ENCODE measurements around the gene GAD1.

DNA sequence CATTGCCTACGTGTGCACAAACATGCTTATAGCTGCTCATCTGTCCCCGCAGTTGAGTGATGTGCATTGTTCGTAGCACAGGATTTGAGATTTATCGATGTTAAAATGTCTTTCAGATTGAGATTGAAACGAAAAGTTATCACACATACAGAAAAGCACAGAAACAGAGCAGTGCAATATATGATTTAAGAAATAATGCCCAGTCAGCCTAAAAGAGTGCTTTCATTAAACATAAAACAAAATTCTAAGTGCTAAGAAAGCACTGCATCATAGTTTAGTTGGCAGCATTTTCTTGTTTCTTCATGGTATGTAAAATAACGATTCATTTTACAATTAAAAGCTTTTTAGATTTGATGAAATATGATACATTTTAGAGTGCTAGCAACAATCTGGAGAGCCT, 80.4 kb downstream of the GAD1 start:
- no peak for TF ChIP-seq EZH2 (optimal IDR thresholded peaks at IDR 0.05; ENCODE audit: low read depth, low read length)
- TF ChIP-seq, protein P1, sequence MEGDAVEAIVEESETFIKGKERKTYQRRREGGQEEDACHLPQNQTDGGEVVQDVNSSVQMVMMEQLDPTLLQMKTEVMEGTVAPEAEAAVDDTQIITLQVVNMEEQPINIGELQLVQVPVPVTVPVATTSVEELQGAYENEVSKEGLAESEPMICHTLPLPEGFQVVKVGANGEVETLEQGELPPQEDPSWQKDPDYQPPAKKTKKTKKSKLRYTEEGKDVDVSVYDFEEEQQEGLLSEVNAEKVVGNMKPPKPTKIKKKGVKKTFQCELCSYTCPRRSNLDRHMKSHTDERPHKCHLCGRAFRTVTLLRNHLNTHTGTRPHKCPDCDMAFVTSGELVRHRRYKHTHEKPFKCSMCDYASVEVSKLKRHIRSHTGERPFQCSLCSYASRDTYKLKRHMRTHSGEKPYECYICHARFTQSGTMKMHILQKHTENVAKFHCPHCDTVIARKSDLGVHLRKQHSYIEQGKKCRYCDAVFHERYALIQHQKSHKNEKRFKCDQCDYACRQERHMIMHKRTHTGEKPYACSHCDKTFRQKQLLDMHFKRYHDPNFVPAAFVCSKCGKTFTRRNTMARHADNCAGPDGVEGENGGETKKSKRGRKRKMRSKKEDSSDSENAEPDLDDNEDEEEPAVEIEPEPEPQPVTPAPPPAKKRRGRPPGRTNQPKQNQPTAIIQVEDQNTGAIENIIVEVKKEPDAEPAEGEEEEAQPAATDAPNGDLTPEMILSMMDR (IDR thresholded peaks at IDR 0.05; ENCODE audit: low read length) = no peak

Measured in MM.1S (cell line).